ENCODE measurements around the gene LAMB4.

DNA sequence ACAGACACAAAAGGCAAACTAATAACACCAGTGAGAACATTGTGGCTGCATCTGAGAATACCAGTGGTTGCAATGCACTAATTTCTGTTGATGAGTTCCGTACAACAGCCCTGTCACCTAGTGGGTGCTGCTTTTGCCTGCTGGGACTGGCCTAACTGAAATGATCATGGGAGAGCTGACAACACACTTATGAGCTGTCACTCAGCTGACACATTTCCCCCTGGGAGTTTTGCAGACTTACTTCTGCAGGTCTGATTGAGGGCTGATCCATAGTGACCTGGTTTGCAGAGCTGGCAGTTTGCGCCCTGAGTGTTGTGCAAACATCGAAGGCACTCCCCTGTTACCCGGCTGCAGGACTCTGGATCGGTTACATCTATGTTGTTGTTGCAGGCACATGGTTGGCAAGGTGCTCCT, 66.6 kb downstream of the LAMB4 start:
- TF ChIP-seq, protein P1, sequence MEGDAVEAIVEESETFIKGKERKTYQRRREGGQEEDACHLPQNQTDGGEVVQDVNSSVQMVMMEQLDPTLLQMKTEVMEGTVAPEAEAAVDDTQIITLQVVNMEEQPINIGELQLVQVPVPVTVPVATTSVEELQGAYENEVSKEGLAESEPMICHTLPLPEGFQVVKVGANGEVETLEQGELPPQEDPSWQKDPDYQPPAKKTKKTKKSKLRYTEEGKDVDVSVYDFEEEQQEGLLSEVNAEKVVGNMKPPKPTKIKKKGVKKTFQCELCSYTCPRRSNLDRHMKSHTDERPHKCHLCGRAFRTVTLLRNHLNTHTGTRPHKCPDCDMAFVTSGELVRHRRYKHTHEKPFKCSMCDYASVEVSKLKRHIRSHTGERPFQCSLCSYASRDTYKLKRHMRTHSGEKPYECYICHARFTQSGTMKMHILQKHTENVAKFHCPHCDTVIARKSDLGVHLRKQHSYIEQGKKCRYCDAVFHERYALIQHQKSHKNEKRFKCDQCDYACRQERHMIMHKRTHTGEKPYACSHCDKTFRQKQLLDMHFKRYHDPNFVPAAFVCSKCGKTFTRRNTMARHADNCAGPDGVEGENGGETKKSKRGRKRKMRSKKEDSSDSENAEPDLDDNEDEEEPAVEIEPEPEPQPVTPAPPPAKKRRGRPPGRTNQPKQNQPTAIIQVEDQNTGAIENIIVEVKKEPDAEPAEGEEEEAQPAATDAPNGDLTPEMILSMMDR (IDR thresholded peaks at IDR 0.05; ENCODE audit: insufficient read depth, low read length) = no peak
- TF ChIP-seq, protein P2, sequence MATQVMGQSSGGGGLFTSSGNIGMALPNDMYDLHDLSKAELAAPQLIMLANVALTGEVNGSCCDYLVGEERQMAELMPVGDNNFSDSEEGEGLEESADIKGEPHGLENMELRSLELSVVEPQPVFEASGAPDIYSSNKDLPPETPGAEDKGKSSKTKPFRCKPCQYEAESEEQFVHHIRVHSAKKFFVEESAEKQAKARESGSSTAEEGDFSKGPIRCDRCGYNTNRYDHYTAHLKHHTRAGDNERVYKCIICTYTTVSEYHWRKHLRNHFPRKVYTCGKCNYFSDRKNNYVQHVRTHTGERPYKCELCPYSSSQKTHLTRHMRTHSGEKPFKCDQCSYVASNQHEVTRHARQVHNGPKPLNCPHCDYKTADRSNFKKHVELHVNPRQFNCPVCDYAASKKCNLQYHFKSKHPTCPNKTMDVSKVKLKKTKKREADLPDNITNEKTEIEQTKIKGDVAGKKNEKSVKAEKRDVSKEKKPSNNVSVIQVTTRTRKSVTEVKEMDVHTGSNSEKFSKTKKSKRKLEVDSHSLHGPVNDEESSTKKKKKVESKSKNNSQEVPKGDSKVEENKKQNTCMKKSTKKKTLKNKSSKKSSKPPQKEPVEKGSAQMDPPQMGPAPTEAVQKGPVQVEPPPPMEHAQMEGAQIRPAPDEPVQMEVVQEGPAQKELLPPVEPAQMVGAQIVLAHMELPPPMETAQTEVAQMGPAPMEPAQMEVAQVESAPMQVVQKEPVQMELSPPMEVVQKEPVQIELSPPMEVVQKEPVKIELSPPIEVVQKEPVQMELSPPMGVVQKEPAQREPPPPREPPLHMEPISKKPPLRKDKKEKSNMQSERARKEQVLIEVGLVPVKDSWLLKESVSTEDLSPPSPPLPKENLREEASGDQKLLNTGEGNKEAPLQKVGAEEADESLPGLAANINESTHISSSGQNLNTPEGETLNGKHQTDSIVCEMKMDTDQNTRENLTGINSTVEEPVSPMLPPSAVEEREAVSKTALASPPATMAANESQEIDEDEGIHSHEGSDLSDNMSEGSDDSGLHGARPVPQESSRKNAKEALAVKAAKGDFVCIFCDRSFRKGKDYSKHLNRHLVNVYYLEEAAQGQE (IDR thresholded peaks at IDR 0.05; ENCODE audit: insufficient replicate concordance, low read depth) = no peak
- TF ChIP-seq GABPA (IDR thresholded peaks at IDR 0.05; ENCODE audit: low read depth) (no peak), SPI1 (IDR thresholded peaks at IDR 0.05; ENCODE audit: borderline replicate concordance, low read depth) (no peak), POLR2AphosphoS5 (IDR thresholded peaks at IDR 0.05; ENCODE audit: low read depth) (no peak)
